Epidermal melanocyte (primary cell): ENCODE measurements around the gene LAX1.
"Not testable (repeated sequence)": the region's sequence is repeated elsewhere in the genome, so short reads cannot be mapped to it uniquely, and the experiment has no call there.

ENCODE experiments used
- DNase-seq: peaks from one replicate; pipeline ENCODE4 v3.0.0; 2011; ENCODE audit warnings: low spot score; ENCODE audit not compliant: insufficient read length

The LAX1 gene

GRCh38 chr1:203765029-203765837, at the start of gene LAX1:
LAX1 (plus strand) TSS chr1:203765183; CDS start chr1:203765566, 383 bp downstream.
- DNase-seq = no peak

GRCh38 chr1:203717120-203717519, 47.9 kb upstream of the LAX1 start:
- DNase-seq = no peak

GRCh38 chr1:203720242-203720641, 44.7 kb upstream of the LAX1 start:
- DNase-seq = no peak

GRCh38 chr1:203722909-203723308, 42.1 kb upstream of the LAX1 start:
- no peak for DNase-seq

- no peak for DNase-seq
Observed at GRCh38 chr1:203726417-203726867, 38.5 kb upstream of the LAX1 start.

- no peak for DNase-seq
Observed at GRCh38 chr1:203733009-203733863, 31.7 kb upstream of the LAX1 start.

GRCh38 chr1:203742436-203742835, 22.5 kb upstream of the LAX1 start:
- DNase-seq = no peak

- DNase-seq = no peak
Observed at GRCh38 chr1:203743091-203743571, 21.9 kb upstream of the LAX1 start.

GRCh38 chr1:203744075-203744972, 20.7 kb upstream of the LAX1 start:
- peak; percentile 50 for DNase-seq

GRCh38 chr1:203746281-203746680, 18.7 kb upstream of the LAX1 start:
- no peak for DNase-seq

GRCh38 chr1:203751051-203751450, 13.9 kb upstream of the LAX1 start:
- no peak for DNase-seq

GRCh38 chr1:203751618-203752361, 13.2 kb upstream of the LAX1 start:
- not testable (repeated sequence) for DNase-seq

- DNase-seq = no peak
Observed at GRCh38 chr1:203754455-203754864, 10.5 kb upstream of the LAX1 start.

GRCh38 chr1:203756036-203756435, 8.9 kb upstream of the LAX1 start:
- DNase-seq = no peak

GRCh38 chr1:203758749-203759148, 6.2 kb upstream of the LAX1 start:
- DNase-seq = not testable (repeated sequence)

- no peak for DNase-seq
Observed at GRCh38 chr1:203760506-203760905, 4.5 kb upstream of the LAX1 start.

GRCh38 chr1:203761958-203762357, 3.0 kb upstream of the LAX1 start:
- DNase-seq = not testable (repeated sequence)

- no peak for DNase-seq
Observed at GRCh38 chr1:203763505-203763904, 1.5 kb upstream of the LAX1 start.

- DNase-seq = no peak
Observed at GRCh38 chr1:203764105-203765028, 616 bp upstream of the LAX1 start.
